Neural cell (in vitro differentiated cells): ENCODE data around the gene CTDNEP1. TPM values are rescaled to one million over a fixed set of nuclear protein-coding genes. Genes with fewer than 3 reads are reported as not detected.

ENCODE experiments used
- H2AFZ ChIP-seq: fragments of 200-600, 300-800 bp; sonication (generic), shearing (Covaris generic); 2 replicates; pipeline ENCODE4 v1.6.0; 2014; ENCODE audit warnings: low read depth, mild to moderate bottlenecking, antibody characterized with exemption, low read length, moderate library complexity
- H3F3A ChIP-seq: fragments of 200-600 bp; shearing (Covaris generic); 2 replicates; pipeline ENCODE4 v1.6.1; 2016; ENCODE audit warnings: mild to moderate bottlenecking, moderate library complexity, mixed read lengths, antibody characterized with exemption, low read length; ENCODE audit not compliant: insufficient read depth, poor library complexity, severe bottlenecking
- H3K27ac ChIP-seq: fragments of 200-600, 300-800 bp; sonication (generic), shearing (Covaris generic); 2 replicates; pipeline ENCODE4 v1.5.1; 2014; ENCODE audit warnings: mild to moderate bottlenecking, low read length, moderate library complexity
- H3K27me3 ChIP-seq: fragments of 300-800, 200-600 bp; sonication (generic), shearing (Covaris generic); 2 replicates; pipeline ENCODE4 v1.6.0; 2014; ENCODE audit warnings: mild to moderate bottlenecking, low read depth, low read length, moderate library complexity; ENCODE audit not compliant: insufficient read depth
- H3K36me3 ChIP-seq: fragments of 300-800, 200-600 bp; sonication (generic), shearing (Covaris generic); 2 replicates; pipeline ENCODE4 v1.5.1; 2014; ENCODE audit warnings: mild to moderate bottlenecking, antibody characterized with exemption, low read length, moderate library complexity; ENCODE audit not compliant: insufficient read depth
- H3K4me2 ChIP-seq: fragments of 300-800, 200-600 bp; sonication (generic), shearing (Covaris generic); 2 replicates; pipeline ENCODE4 v1.6.0; 2014; ENCODE audit warnings: mild to moderate bottlenecking, low read length
- H3K4me3 ChIP-seq: fragments of 300-800, 200-600 bp; sonication (generic), shearing (Covaris generic); 2 replicates; pipeline ENCODE4 v1.5.1; 2014; ENCODE audit warnings: mild to moderate bottlenecking, low read length, moderate library complexity
- H3K79me2 ChIP-seq: fragments of 200-600 bp; shearing (Covaris generic); replicated peaks from 2 replicates; pipeline ENCODE4 v1.6.0; 2014; ENCODE audit warnings: mild to moderate bottlenecking, low read length, moderate library complexity; ENCODE audit not compliant: insufficient read depth
- H3K9ac ChIP-seq: fragments of 300-800, 200-600 bp; sonication (generic), shearing (Covaris generic); 2 replicates; pipeline ENCODE4 v1.6.1; 2016; ENCODE audit warnings: mild to moderate bottlenecking, low read length, mixed read lengths
- H3K9me2 ChIP-seq: fragments of 200-600 bp; shearing (Covaris generic); 2 replicates; pipeline ENCODE4 v1.6.1; 2016; ENCODE audit warnings: mild to moderate bottlenecking, low read length, mixed read lengths; ENCODE audit not compliant: insufficient read depth
- H3K9me3 ChIP-seq: fragments of 200-600, 300-800 bp; sonication (generic), shearing (Covaris generic); 2 replicates; pipeline ENCODE4 v1.6.1; 2016; ENCODE audit warnings: mild to moderate bottlenecking, mixed run types, low read length, moderate library complexity, mixed read lengths
- H4K20me1 ChIP-seq: fragments of 200-600 bp; shearing (Covaris generic); 2 replicates; pipeline ENCODE4 v1.6.1; 2016; ENCODE audit warnings: mild to moderate bottlenecking, mixed run types; ENCODE audit not compliant: insufficient read depth
- CTCF ChIP-seq: fragments of 450-650 bp; IDR thresholded peaks from 2 replicates; pipeline ENCODE4 v1.5.1; 2014; ENCODE audit warnings: antibody characterized with exemption, mild to moderate bottlenecking, moderate library complexity; ENCODE audit not compliant: poor library complexity, severe bottlenecking
- EP300 ChIP-seq: fragments of 450-650 bp; conservative IDR thresholded peaks from 2 replicates; pipeline ENCODE4 v1.6.1; 2014; ENCODE audit warnings: antibody characterized with exemption, mild to moderate bottlenecking, moderate library complexity; ENCODE audit not compliant: poor library complexity, severe bottlenecking
- EZH2 ChIP-seq: fragments of 200-600, 300-800 bp; shearing (Covaris generic), sonication (generic); IDR thresholded peaks from 2 replicates; pipeline ENCODE4 v1.6.1; 2014; ENCODE audit warnings: antibody characterized with exemption, low read length, borderline replicate concordance, mild to moderate bottlenecking; ENCODE audit not compliant: insufficient read depth, poor library complexity, severe bottlenecking
- MXI1 ChIP-seq: fragments of 450-650 bp; conservative IDR thresholded peaks from 2 replicates; pipeline ENCODE4 v1.6.1; 2014; ENCODE audit warnings: antibody characterized with exemption, mild to moderate bottlenecking; ENCODE audit not compliant: poor library complexity, severe bottlenecking
- POLR2AphosphoS5 ChIP-seq: IDR thresholded peaks from 2 replicates; pipeline ENCODE4 v1.6.1; 2012
- RAD21 ChIP-seq: fragments of 450-650 bp; conservative IDR thresholded peaks from 2 replicates; pipeline ENCODE4 v1.6.1; 2014; ENCODE audit warnings: antibody characterized with exemption, mild to moderate bottlenecking, moderate library complexity
- REST ChIP-seq: IDR thresholded peaks from 2 replicates; pipeline ENCODE4 v1.6.1; 2012; ENCODE audit warnings: borderline replicate concordance
- SMC3 ChIP-seq: fragments of 450-650 bp; conservative IDR thresholded peaks from 2 replicates; pipeline ENCODE4 v1.6.1; 2014; ENCODE audit warnings: antibody characterized with exemption, mild to moderate bottlenecking, moderate library complexity; ENCODE audit not compliant: poor library complexity
- TAF1 ChIP-seq: IDR thresholded peaks from 2 replicates; pipeline ENCODE4 v1.6.1; 2012; ENCODE audit warnings: low read depth
- polyA plus RNA-seq: library from polyadenylated mRNA; depleted of rRNA; stranded (reverse); fragments of >200 nt; gene quantifications from 2 replicates; pipeline ENCODE4 v1.2.3, GENCODE V29; 2014

CTDNEP1 gene
- polyA plus RNA-seq, 1 donor from 2014 or later = 39.4 TPM

DNA sequence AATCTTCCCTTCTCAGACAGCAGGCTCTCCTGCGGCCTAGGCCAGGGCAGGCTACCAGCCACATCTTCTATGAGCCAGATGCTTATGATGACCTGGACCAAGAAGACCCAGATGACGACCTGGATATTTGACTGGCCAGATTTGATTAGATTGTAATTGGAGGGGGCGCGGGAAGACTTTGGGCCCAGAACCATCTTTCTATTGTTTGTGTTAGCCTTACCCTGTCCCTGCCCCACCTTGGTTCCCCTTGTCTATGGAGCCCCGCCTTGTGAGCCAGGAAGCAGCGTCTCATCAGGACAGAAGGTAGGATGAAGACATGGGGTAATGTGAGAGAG, 8.0 kb upstream of the CTDNEP1 start:
- Histone ChIP-seq H3K9me3 (no peaks in the 10 kb centered on the region), H3K79me2 (no peaks in the 10 kb centered on the region), H3K9ac (no peak overlapping the region), H3K27ac (no peak overlapping the region), H4K20me1 (no peaks in the 10 kb centered on the region), H2AFZ (no peak overlapping the region), H3K4me2 (no peak overlapping the region), H3K4me3 (no peak overlapping the region), H3K27me3 (peaks cover 56% of the 10 kb centered on the region), H3K36me3 (peaks cover 4% of the 10 kb centered on the region), H3K9me2 (no peaks in the 10 kb centered on the region), H3F3A (no peaks in the 10 kb centered on the region)
- TF ChIP-seq EZH2 (no peak), RAD21 (no peak), CTCF (no peak), SMC3 (no peak), POLR2AphosphoS5 (no peak), TAF1 (no peak), REST (no peak), EP300 (no peak), MXI1 (no peak)

DNA sequence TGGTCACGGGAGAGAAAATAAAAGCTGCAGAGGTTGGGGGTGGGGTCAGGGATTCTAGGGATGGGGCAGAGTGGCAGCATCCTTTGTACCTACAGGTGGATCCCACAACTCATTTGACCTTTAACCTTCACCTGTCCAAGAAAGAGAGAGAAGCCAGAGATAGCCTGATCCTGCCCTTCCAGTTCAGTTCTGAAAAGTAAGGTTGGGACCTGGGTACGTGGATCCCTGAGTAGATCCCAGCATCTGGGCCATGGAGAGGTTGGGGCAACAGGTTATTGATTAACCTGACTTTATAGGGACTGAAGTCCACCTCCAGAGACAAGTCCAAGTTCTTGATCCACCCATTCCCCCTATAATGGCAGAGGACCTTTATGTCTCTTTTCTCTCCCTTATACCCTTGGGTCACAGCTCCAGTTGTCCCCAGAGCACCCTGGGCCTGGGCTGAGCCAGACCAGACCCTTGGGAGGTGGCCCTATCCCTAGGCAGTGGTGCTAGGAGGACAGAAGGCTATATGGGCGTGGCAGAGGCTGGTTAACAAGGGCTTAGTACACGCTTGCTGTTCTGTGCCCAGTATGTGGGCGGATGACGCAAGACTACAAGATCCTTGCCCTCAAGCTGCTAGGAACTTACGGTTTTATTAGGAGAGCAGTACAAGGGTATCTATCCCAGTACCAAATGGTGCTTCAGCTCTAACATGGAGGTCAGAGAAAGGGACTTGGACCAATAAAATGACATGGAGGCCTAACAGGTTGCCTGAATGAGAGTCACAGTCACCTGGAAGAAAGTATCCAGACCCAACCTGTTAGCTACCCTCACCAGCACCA, 7.4 kb upstream of the CTDNEP1 start:
- Histone ChIP-seq H4K20me1 (no peaks in the 10 kb centered on the region), H3K9ac (no peak overlapping the region), H3K36me3 (peaks cover 4% of the 10 kb centered on the region), H3K27me3 (peaks cover 50% of the 10 kb centered on the region), H3F3A (no peaks in the 10 kb centered on the region), H3K9me2 (no peaks in the 10 kb centered on the region), H3K79me2 (peaks cover 1% of the 10 kb centered on the region), H2AFZ (no peak overlapping the region), H3K4me2 (no peak overlapping the region), H3K27ac (no peak overlapping the region), H3K9me3 (no peaks in the 10 kb centered on the region), H3K4me3 (no peak overlapping the region)
- TF ChIP-seq MXI1 (no peak), RAD21 (no peak), SMC3 (no peak), REST (no peak), POLR2AphosphoS5 (no peak), TAF1 (no peak), CTCF (no peak)
